Kidney (tissue), 14 donors: ENCODE results near the gene ZFP57. TPM values are rescaled to one million over a fixed set of nuclear protein-coding genes. Genes with fewer than 3 reads are reported as not detected.
"Not testable (repeated sequence)": the region's sequence is repeated elsewhere in the genome, so short reads cannot be mapped to it uniquely, and the experiment has no call there.

Experiments
- DNase-seq, 5 donors: peaks; one replicate each; pipeline ENCODE4 v3.0.0-alpha.2; 2013 to 2020
- FAIRE-seq: peaks from 2 replicates; lab custom pipeline; 2012; peaks lifted over from hg19 to GRCh38; lab: Jason Lieb, UNC
- H3K27ac ChIP-seq, 2 donors: one replicate each; pipeline ENCODE4 v1.7.0; 2013; ENCODE audit warnings: low read depth in 2 of 2, low read length in 2 of 2, inconsistent platforms in 1 of 2
- H3K27me3 ChIP-seq: one replicate; pipeline ENCODE4 v1.7.1; 2013; ENCODE audit warnings: low read length, inconsistent platforms; ENCODE audit not compliant: control insufficient read depth, insufficient read depth
- H3K36me3 ChIP-seq, 3 donors: one replicate each; pipeline versions ENCODE4 v1.7.0 to v1.7.1; 2013; ENCODE audit warnings: low read length in 3 of 3, control low read depth in 1 of 3, inconsistent platforms in 1 of 3; ENCODE audit not compliant: insufficient read depth in 3 of 3, control insufficient read depth in 2 of 3
- H3K4me1 ChIP-seq, 3 donors: one replicate each; pipeline versions ENCODE4 v1.7.0 to v1.7.1; 2013; ENCODE audit warnings: low read length in 3 of 3, inconsistent platforms in 1 of 3, low read depth in 1 of 3; ENCODE audit not compliant: control insufficient read depth in 2 of 3, insufficient read depth in 2 of 3
- H3K4me3 ChIP-seq, 3 donors: one replicate each; pipeline versions ENCODE4 v1.7.0 to v1.8.1; 2013; ENCODE audit warnings: low read length in 3 of 3, control low read depth in 1 of 3, inconsistent platforms in 1 of 3
- H3K9ac ChIP-seq, 3 donors: one replicate each; pipeline versions ENCODE4 v1.7.0 to v1.7.1; 2013; ENCODE audit warnings: low read length in 3 of 3, control low read depth in 1 of 3, inconsistent platforms in 1 of 3
- H3K9me3 ChIP-seq, 3 donors: one replicate each; pipeline versions ENCODE4 v1.7.0 to v1.7.1; 2013; ENCODE audit warnings: low read length in 3 of 3, control low read depth in 1 of 3, inconsistent platforms in 1 of 3; ENCODE audit not compliant: control insufficient read depth in 2 of 3, insufficient read depth in 1 of 3
- intact Hi-C: fragments of 100-400 bp; cut with DNase I; formaldehyde crosslinking; loops from one replicate; pipeline ENCODE4 v1.11.1; 2022
- polyA plus RNA-seq: library from polyadenylated mRNA; stranded (reverse); fragments of 350-450 nt; fragmentation: Illumina TruSeq; extraction: RNeasy Lipid Tissue Mini Kit (QIAGEN cat#74804); gene quantifications from one replicate; pipeline ENCODE4 v1.2.3, GENCODE V29; 2014; ENCODE audit warnings: low read depth, low replicate concordance; ENCODE audit not compliant: insufficient read depth
- total RNA-seq: library from RNA; stranded (reverse); fragmentation: NEBNext Ultra II Directional; extraction: Animal tissue kit (Norgen Biotek cat#: 25700); gene quantifications from one replicate; pipeline ENCODE4 v1.2.1, GENCODE V29; 2021
- TF ChIP-seq, protein P1 (sequence below): IDR thresholded peaks from 3 replicates; pipeline ENCODE4 v1.5.1; 2012; ENCODE audit warnings: mild to moderate bottlenecking, moderate library complexity, borderline replicate concordance; ENCODE audit not compliant: insufficient read depth; ENCODE audit errors: extremely low read depth
- donor health status: control.
- donor health status: control.
- donor health status: control.
- donor health status: control.
- donor health status: control.
- donor health status: DM: yes; HTN: yes; CAD: no.
- donor health status: Normal renal cell carcinoma (clear cell type).

Gene ZFP57
- total and polyA plus RNA-seq, 2 donors from 2014 or later = 1.1 TPM; not detected in 1

DNA sequence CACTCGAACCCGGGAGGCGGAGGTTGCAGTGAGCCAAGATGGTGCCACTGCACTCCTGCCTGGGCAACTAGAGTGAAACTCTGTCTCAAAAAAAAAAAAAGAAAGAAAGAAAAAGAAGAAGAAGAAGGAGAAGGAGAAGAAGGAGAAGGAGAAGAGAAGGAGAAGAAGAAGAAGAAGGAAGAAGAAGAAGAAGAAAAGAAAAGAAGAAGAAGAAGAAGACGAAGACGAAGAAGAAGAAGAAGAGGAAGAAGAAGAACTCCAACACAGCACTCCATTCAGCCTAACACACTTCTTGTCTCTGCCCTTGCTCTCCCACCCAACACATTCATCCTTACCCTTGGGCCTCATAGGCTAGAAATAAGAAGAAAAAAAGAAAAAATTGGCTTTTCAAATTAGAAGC lies 6.9 kb downstream of the ZFP57 start:
- FAIRE-seq = no peak
- Histone ChIP-seq H3K27ac (no peak overlapping the region), H3K4me3 (no peak overlapping the region), H3K9ac (no peak overlapping the region), H3K36me3 (no peaks in the 10 kb centered on the region), H3K27me3 (no peaks in the 10 kb centered on the region), H3K9me3 (no peaks in the 10 kb centered on the region), H3K4me1 (no peaks in the 10 kb centered on the region)
- intact Hi-C loops = no loop called here
- DNase-seq = no peak
- TF ChIP-seq, protein P1, sequence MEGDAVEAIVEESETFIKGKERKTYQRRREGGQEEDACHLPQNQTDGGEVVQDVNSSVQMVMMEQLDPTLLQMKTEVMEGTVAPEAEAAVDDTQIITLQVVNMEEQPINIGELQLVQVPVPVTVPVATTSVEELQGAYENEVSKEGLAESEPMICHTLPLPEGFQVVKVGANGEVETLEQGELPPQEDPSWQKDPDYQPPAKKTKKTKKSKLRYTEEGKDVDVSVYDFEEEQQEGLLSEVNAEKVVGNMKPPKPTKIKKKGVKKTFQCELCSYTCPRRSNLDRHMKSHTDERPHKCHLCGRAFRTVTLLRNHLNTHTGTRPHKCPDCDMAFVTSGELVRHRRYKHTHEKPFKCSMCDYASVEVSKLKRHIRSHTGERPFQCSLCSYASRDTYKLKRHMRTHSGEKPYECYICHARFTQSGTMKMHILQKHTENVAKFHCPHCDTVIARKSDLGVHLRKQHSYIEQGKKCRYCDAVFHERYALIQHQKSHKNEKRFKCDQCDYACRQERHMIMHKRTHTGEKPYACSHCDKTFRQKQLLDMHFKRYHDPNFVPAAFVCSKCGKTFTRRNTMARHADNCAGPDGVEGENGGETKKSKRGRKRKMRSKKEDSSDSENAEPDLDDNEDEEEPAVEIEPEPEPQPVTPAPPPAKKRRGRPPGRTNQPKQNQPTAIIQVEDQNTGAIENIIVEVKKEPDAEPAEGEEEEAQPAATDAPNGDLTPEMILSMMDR = no peak

DNA sequence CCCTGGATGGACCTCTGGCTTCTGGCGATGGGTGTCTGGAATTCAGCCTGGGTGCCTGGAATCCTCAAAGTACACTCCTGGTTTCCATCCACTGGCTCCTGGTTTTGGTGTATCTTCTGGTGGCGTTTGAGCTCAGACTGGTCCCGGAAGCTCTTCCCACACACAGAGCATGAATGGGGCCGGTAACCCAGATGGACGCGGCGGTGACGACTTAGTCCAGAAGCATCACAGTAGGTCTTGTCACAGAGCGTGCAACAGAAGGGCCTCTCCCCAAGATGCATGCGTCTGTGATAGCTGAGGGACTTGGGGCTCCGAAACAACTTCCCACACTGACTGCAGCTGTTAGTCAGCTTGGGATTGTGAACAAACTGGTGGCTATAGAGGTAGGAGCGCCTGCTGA lies 7.8 kb downstream of the ZFP57 start:
- Histone ChIP-seq H3K4me3 (no peak overlapping the region), H3K27ac (no peak overlapping the region), H3K9me3 (no peaks in the 10 kb centered on the region), H3K4me1 (no peaks in the 10 kb centered on the region), H3K9ac (no peak overlapping the region), H3K36me3 (no peaks in the 10 kb centered on the region), H3K27me3 (no peaks in the 10 kb centered on the region)
- intact Hi-C loops = no loop called here
- TF ChIP-seq, protein P1 = no peak
- FAIRE-seq (no peak), DNase-seq (no peak)

DNA sequence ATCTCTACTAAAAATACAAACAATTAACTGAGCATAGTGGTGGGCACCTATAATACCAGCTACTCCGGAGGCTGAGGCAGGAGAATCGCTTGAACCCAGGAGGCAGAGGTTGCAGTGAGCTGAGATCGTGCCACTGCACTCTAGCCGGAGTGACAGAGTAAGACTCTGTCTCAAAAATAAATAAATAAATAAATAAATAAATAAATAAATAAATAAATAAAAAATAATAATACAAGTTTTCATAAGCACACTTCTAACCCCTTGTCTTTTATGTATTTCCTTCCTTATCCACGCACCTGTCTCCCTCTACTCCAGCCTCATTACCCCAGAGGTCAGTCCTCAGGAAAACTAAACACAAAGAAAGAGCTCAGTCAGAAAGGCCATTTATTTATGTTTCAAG lies 8.8 kb downstream of the ZFP57 start:
- H3K4me1 ChIP-seq, DNase-seq, H3K9me3 ChIP-seq, H3K27me3 ChIP-seq, H3K27ac ChIP-seq, H3K36me3 ChIP-seq, intact Hi-C loops, FAIRE-seq, H3K4me3 ChIP-seq, H3K9ac ChIP-seq: not testable (repeated sequence)

DNA sequence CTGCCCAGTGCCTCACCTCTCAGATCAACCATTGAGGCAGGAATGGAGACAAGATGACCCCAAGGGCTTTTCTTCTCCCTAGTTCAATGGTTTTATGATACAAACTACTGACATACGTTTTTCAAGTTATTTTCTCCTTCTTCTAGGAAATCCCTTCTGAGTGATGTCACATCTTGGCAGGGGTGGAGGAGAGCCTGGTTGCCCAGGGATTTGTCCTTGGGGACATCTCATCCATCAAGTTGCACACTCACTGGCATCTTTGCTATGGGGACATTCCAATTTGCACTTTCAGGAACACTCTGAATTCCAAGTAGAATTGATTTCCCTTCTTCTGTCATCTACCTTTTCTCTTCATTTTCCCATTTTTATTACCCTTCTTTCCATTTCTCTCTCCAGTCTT lies 9.9 kb downstream of the ZFP57 start:
- TF ChIP-seq, protein P1 = no peak
- no peak for FAIRE-seq
- intact Hi-C loops = no loop called here
- Histone ChIP-seq H3K9ac (no peak overlapping the region), H3K27ac (no peak overlapping the region), H3K9me3 (no peaks in the 10 kb centered on the region), H3K27me3 (no peaks in the 10 kb centered on the region), H3K36me3 (no peaks in the 10 kb centered on the region), H3K4me1 (no peaks in the 10 kb centered on the region), H3K4me3 (no peak overlapping the region)
- no peak for DNase-seq
